ENCODE data around the gene RHBDL3. TPM values are rescaled to one million over a fixed set of nuclear protein-coding genes. Genes with fewer than 3 reads are reported as not detected.
A peak's percentile ranks its signal among the peaks of the same experiment; 100 is the strongest.

The RHBDL3 gene
- total RNA-seq, 1 donor from 2014 or later: 0.12 TPM

- Mint-ChIP-seq H3K27ac (no peak overlapping the region), H3K27me3 (no peaks in the 10 kb centered on the region), H3K4me1 (peaks cover 37% of the 10 kb centered on the region), H3K4me3 (peak overlapping the region; percentile 7), H3K36me3 (ENCODE audit: low read depth) (peaks cover 67% of the 10 kb centered on the region), H3K9me3 (no peaks in the 10 kb centered on the region)
- intact Hi-C loops (cut with micrococcal nuclease): loop anchor here (10.0 kb wide), 1 partner anchor 352 kb away; the partner anchor contains the start of gene LRRC37B
- peak; percentile 52 for DNase-seq
These were observed 91.1 kb downstream of the RHBDL3 start for GRCh38 chr17:32356750-32357149.

- DNase-seq: peak; percentile 50
- Mint-ChIP-seq H3K36me3 (ENCODE audit: low read depth) (peaks cover 66% of the 10 kb centered on the region), H3K9me3 (no peaks in the 10 kb centered on the region), H3K4me1 (peaks cover 41% of the 10 kb centered on the region), H3K27ac (no peak overlapping the region), H3K27me3 (no peaks in the 10 kb centered on the region), H3K4me3 (no peak overlapping the region)
- intact Hi-C loops (cut with micrococcal nuclease): loop anchor here (10.0 kb wide), 1 partner anchor 353 kb away; the partner anchor contains the start of gene LRRC37B
These were observed 92.0 kb downstream of the RHBDL3 start for GRCh38 chr17:32357615-32358014.

- Mint-ChIP-seq H3K9me3 (no peaks in the 10 kb centered on the region), H3K4me1 (peaks cover 26% of the 10 kb centered on the region), H3K27ac (no peak overlapping the region), H3K4me3 (no peak overlapping the region), H3K36me3 (ENCODE audit: low read depth) (peaks cover 66% of the 10 kb centered on the region), H3K27me3 (no peaks in the 10 kb centered on the region)
- no peak for DNase-seq
- intact Hi-C loops (cut with micrococcal nuclease): no loop called here
These were observed 95.6 kb downstream of the RHBDL3 start for GRCh38 chr17:32361270-32361669.

- H3K4me1 Mint-ChIP-seq: peaks cover 18% of the 10 kb centered on the region
- intact Hi-C loops (cut with micrococcal nuclease): no loop called here
- H3K27me3 Mint-ChIP-seq: no peaks in the 10 kb centered on the region
- no peak overlapping the region for H3K4me3 Mint-ChIP-seq
- DNase-seq: peak; percentile 22
- H3K9me3 Mint-ChIP-seq: no peaks in the 10 kb centered on the region
- peaks cover 65% of the 10 kb centered on the region for H3K36me3 Mint-ChIP-seq (ENCODE audit: low read depth)
- H3K27ac Mint-ChIP-seq: peak overlapping the region; percentile 43
These were observed 104.8 kb downstream of the RHBDL3 start for GRCh38 chr17:32370426-32370825.

Other genes starting within 250 kb of the RHBDL3 start
- gene RHOT1, start 123.3 kb upstream of the RHBDL3 start, total RNA-seq: 26.7 and 27.8 TPM in 2 replicates
- gene C17orf75, start 76.3 kb downstream of the RHBDL3 start, total RNA-seq: 32.2 and 33.5 TPM in 2 replicates
- gene ZNF207, start 84.3 kb downstream of the RHBDL3 start, total RNA-seq: 269 and 272 TPM in 2 replicates
- 217 and 222 TPM in 2 replicates for gene PSMD11, start 178.7 kb downstream of the RHBDL3 start, total RNA-seq
- gene CDK5R1, start 221.2 kb downstream of the RHBDL3 start, total RNA-seq: 7.2 and 8.2 TPM in 2 replicates

All from activated CD4-positive, alpha-beta T cell treated with anti-CD3 and anti-CD28 coated beads, Interleukin-2, amount 10 ng/mL, durations not matched to agents 24 days and 14 days (primary cell).